Heart left ventricle (tissue), 16 donors: ENCODE data around the gene CD1C. TPM values are rescaled to one million over a fixed set of nuclear protein-coding genes. Genes with fewer than 3 reads are reported as not detected.
"Not testable (repeated sequence)": the region's sequence is repeated elsewhere in the genome, so short reads cannot be mapped to it uniquely, and the experiment has no call there.

ENCODE experiments used
- ATAC-seq, 4 donors: fragments of 200-7000 bp; cut with Tn5 transposase; one replicate each; pipeline ENCODE4 v1.9.1; 2020 to 2022; ENCODE audit warnings: moderate library complexity in 4 of 4, mild to moderate bottlenecking in 3 of 4, moderate number of reproducible peaks in 1 of 4
- DNase-seq, 5 donors: peaks; one replicate each; pipeline ENCODE4 v3.0.0-alpha.2; 2020
- H3K27ac ChIP-seq, 12 donors: fragments of 200-600 bp; sonication (generic) in 4 of 12; one replicate each; pipeline versions ENCODE4 v1.5.0 to v1.8.0; 2016 to 2022; ENCODE audit warnings: mild to moderate bottlenecking in 2 of 12
- H3K27me3 ChIP-seq, 9 donors: fragments of 200-600 bp; sonication (generic) in 2 of 9; one replicate each; pipeline versions ENCODE4 v1.5.1 to v1.8.0; 2016 to 2022; ENCODE audit warnings: mild to moderate bottlenecking in 3 of 9
- H3K36me3 ChIP-seq, 9 donors: fragments of 200-600 bp; sonication (generic) in 2 of 9; one replicate each; pipeline versions ENCODE4 v1.5.0 to v1.8.0; 2018 to 2022; ENCODE audit warnings: mild to moderate bottlenecking in 2 of 9
- H3K4me1 ChIP-seq, 12 donors: fragments of 200-600 bp; sonication (generic) in 4 of 12; one replicate each; pipeline versions ENCODE4 v1.5.0 to v1.8.0; 2016 to 2022; ENCODE audit warnings: mild to moderate bottlenecking in 3 of 12
- H3K4me3 ChIP-seq, 12 donors: fragments of 200-600 bp; sonication (generic) in 4 of 12; one replicate each; pipeline versions ENCODE4 v1.5.0 to v1.8.0; 2017 to 2022; ENCODE audit warnings: mild to moderate bottlenecking in 9 of 12, moderate library complexity in 4 of 12
- H3K9me3 ChIP-seq, 12 donors: fragments of 200-600 bp; sonication (generic) in 4 of 12; one replicate each; pipeline versions ENCODE4 v1.5.0 to v1.8.0; 2016 to 2022; ENCODE audit warnings: mild to moderate bottlenecking in 1 of 12
- CTCF ChIP-seq, 12 donors: fragments of 200-600 bp; sonication (generic) in 4 of 12; IDR thresholded peaks; one replicate each; pipeline versions ENCODE4 v1.5.0 to v1.8.0; 2018 to 2022; ENCODE audit warnings: antibody characterized with exemption in 12 of 12, mild to moderate bottlenecking in 5 of 12
- POLR2A ChIP-seq, 2 donors: fragments of 450-650 bp; IDR thresholded peaks; one replicate each; pipeline ENCODE4 v1.6.1; 2017; ENCODE audit warnings: antibody characterized with exemption in 2 of 2, mild to moderate bottlenecking in 2 of 2, moderate library complexity in 2 of 2
- WGBS, 4 donors: extraction: QIAGEN DNeasy Blood & Tissue Kit in 2 of 4; methylation state at CpG; one replicate each; pipeline versions ENCODE4 v1.1.5 to v1.1.7; 2013 to 2018; 5-methylcytosine and 5-hydroxymethylcytosine counted together
- intact Hi-C, 10 donors: fragments of 100-400 bp; cut with DNase I; formaldehyde crosslinking; loops; one replicate each; pipeline versions ENCODE4 v1.11.1 to v1.14.2; 2022
- polyA plus RNA-seq, 2 donors: library from polyadenylated mRNA; stranded (reverse); fragments of 200-250 nt; gene quantifications; one replicate each; pipeline ENCODE4 v1.2.3, GENCODE V29; 2013
- total RNA-seq, 9 donors: library from RNA; depleted of rRNA in 2 of 9; stranded (reverse); fragments of >200 nt in 2 of 9; fragmentation: NEBNext Ultra II Directional in 3 of 9; extraction: Animal tissue kit (Norgen Biotek cat#: 25700) in 3 of 9; gene quantifications; one replicate each; pipeline versions ENCODE4 v1.1.0 to v1.2.4, GENCODE V29; 2016 to 2023
- donor health status: ischemic (EF 13 %, LVEDD 7.1; RV severe dilation, severe dysfunction).
- donor health status: healthy with polysubstance abuse.
- donor health status: DM: no; HTN: yes; CAD: no.
- donor health status: DM: no; HTN: no; CAD: no.
- donor health status: ischemic (EF 25% LVEDD 6.9; RV normal size, moderate dysfunction).
- donor health status: ischemic (EF 25% LVEDD 5.7; RV mildly dilated, moderate dysfunction).
- donor health status: healthy.
- donor health status: DM: yes; HTN: yes; CAD: no.
- donor health status: ischemic (EF 35%, LVEDD 5.7; RV mildly dilated, moderate dysfunction).
- donor health status: nonischemic (EF 11% LVEDD 7.7; RV severe dilation, severe dysfunction).
- donor health status: DM: yes; HTN: yes; CAD: no.
- donor health status: PGD.
- donor health status: ischemic (EF 29% LVEDD 5.4; RV normal size, mild dysfunction).
- donor health status: nonischemic (EF 23%, LVEDD 6.1; RV moderate dilation, normal function).

The CD1C gene
- total and polyA plus RNA-seq, 11 donors, result 0.28 to 1.6 (median 0.47) TPM; not detected in 4

DNA sequence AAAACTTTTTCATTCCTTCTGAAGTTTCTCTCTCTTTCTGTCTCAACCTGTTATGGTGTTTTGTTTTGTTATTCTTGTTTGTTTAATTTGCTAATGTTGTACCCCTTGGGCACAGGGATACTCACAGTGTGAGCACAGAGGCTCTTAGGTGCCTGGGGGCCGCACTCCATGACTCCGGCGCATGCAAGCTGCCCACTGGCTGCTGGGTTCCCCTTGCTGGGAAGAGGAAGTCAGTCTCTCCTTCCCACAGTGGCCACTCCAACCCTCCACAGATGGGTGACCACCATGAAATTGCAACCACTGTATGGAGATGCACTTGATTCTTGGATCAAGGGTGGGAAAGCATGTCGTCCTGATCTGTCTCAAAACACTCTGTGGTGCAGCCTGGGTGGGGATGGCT, 40.1 kb upstream of the CD1C start:
- no peak for ATAC-seq
- Histone ChIP-seq H3K36me3 (no peaks in the 10 kb centered on the region), H3K4me1 (peaks cover 0 to 47% (median 4%) of the 10 kb centered on the region in 12 donors), H3K27ac (no peak overlapping the region), H3K9me3 (no peaks in the 10 kb centered on the region), H3K27me3 (peaks cover 0 to 9% (median 0%) of the 10 kb centered on the region in 9 donors), H3K4me3 (no peak overlapping the region)
- no peak for TF ChIP-seq CTCF (IDR thresholded peaks at IDR 0.05)
- no peak for TF ChIP-seq POLR2A (IDR thresholded peaks at IDR 0.05)
- 76 to 91% (median 86%) methylated on average over 4 of the region's 4 CpGs for WGBS, 4 donors
- intact Hi-C loops, result loop anchor here in 1 of 10 donors (5.0 kb wide), 1 partner anchor 252 kb away; no protein-coding TSS in a partner anchor
- DNase-seq, result no peak

- intact Hi-C loops, result no loop called here
Measured at GRCh38 chr1:158251163-158251562, 38.6 kb upstream of the CD1C start.

GRCh38 chr1:158255656-158256055, 34.1 kb upstream of the CD1C start:
- peaks cover 0 to 16% (median 0%) of the 10 kb centered on the region in 12 donors for H3K4me1 ChIP-seq
- H3K4me3 ChIP-seq, result no peak overlapping the region
- peaks cover 0 to 24% (median 0%) of the 10 kb centered on the region in 9 donors for H3K27me3 ChIP-seq
- no peak for ATAC-seq
- TF ChIP-seq CTCF (IDR thresholded peaks at IDR 0.05), result no peak
- TF ChIP-seq POLR2A (IDR thresholded peaks at IDR 0.05), result no peak
- intact Hi-C loops, result no loop called here
- H3K36me3 ChIP-seq, result no peaks in the 10 kb centered on the region
- no peak for DNase-seq
- H3K27ac ChIP-seq, result no peak overlapping the region
- H3K9me3 ChIP-seq, result no peaks in the 10 kb centered on the region

More at GRCh38 chr1:158251163-158251562, 38.6 kb upstream of the CD1C start:
- Histone ChIP-seq H3K27ac (no peak overlapping the region), H3K36me3 (no peaks in the 10 kb centered on the region), H3K4me1 (peaks cover 0 to 52% (median 4%) of the 10 kb centered on the region in 12 donors), H3K27me3 (peaks cover 0 to 14% (median 0%) of the 10 kb centered on the region in 9 donors), H3K9me3 (no peaks in the 10 kb centered on the region), H3K4me3 (no peak overlapping the region)
- DNase-seq, result no peak
- TF ChIP-seq CTCF (IDR thresholded peaks at IDR 0.05) (no peak), POLR2A (IDR thresholded peaks at IDR 0.05) (no peak)
- WGBS, 4 donors, result 57 to 65% (median 63%) methylated on average over 2 of the region's 2 CpGs
- ATAC-seq, result peak in 1 of 4 donors; percentile 39

DNA sequence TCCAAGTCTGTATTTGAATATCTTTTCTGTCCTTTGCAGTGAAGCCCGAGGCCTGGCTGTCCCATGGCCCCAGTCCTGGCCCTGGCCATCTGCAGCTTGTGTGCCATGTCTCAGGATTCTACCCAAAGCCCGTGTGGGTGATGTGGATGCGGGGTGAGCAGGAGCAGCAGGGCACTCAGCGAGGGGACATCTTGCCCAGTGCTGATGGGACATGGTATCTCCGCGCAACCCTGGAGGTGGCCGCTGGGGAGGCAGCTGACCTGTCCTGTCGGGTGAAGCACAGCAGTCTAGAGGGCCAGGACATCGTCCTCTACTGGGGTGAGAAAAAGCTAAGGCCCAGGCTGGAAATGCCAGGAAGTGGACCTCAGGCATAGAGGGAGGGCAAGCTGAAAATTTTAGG, 33.0 kb upstream of the CD1C start:
- H3K36me3 ChIP-seq, H3K4me1 ChIP-seq, ATAC-seq, H3K9me3 ChIP-seq, H3K27ac ChIP-seq, intact Hi-C loops, H3K4me3 ChIP-seq, DNase-seq: not testable (repeated sequence)
- WGBS, 4 donors, result 86 to 90% (median 87%) methylated on average over 9 of the region's 9 CpGs
- peaks cover 0 to 34% (median 0%) of the 10 kb centered on the region in 9 donors for H3K27me3 ChIP-seq

DNA sequence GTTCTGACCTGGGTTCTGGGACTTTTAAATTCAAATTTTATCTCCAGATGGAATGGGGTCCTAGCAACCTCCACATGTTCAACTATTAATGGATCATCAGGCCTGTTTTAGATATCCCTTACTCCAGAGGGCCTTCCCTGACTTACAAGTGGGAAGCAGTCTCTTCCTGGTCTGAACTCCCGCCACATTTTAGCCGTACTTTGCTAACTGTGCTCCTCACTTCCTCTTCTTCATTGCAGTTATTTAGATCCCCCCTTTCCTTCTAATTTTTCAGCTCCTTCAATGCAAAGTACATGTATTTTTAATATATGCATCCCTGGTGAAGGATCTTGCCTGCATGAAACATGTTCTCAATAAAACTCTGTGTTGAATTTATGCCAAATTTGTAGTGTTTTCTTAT, 31.8 kb upstream of the CD1C start:
- Histone ChIP-seq H3K36me3 (no peaks in the 10 kb centered on the region), H3K4me3 (no peak overlapping the region), H3K27me3 (peaks cover 0 to 41% (median 0%) of the 10 kb centered on the region in 9 donors), H3K9me3 (no peaks in the 10 kb centered on the region), H3K4me1 (peaks cover 0 to 4% (median 0%) of the 10 kb centered on the region in 12 donors), H3K27ac (no peak overlapping the region)
- no peak for DNase-seq
- TF ChIP-seq CTCF (IDR thresholded peaks at IDR 0.05) (no peak), POLR2A (IDR thresholded peaks at IDR 0.05) (no peak)
- intact Hi-C loops, result no loop called here
- ATAC-seq, result no peak
- WGBS, 4 donors, result 45 to 55% (median 52%) methylated on average over 2 of the region's 2 CpGs
